GM19452 (cell line): ENCODE data around the gene DCAF5.
"Not testable (repeated sequence)": the region's sequence is repeated elsewhere in the genome, so short reads cannot be mapped to it uniquely, and the experiment has no call there.

Experiments used
- ATAC-seq: cut with Tn5 transposase; IDR thresholded peaks from one replicate; pipeline ENCODE4 v1.9.1; 2021; ENCODE audit not compliant: unreplicated experiment

DCAF5 gene

DNA sequence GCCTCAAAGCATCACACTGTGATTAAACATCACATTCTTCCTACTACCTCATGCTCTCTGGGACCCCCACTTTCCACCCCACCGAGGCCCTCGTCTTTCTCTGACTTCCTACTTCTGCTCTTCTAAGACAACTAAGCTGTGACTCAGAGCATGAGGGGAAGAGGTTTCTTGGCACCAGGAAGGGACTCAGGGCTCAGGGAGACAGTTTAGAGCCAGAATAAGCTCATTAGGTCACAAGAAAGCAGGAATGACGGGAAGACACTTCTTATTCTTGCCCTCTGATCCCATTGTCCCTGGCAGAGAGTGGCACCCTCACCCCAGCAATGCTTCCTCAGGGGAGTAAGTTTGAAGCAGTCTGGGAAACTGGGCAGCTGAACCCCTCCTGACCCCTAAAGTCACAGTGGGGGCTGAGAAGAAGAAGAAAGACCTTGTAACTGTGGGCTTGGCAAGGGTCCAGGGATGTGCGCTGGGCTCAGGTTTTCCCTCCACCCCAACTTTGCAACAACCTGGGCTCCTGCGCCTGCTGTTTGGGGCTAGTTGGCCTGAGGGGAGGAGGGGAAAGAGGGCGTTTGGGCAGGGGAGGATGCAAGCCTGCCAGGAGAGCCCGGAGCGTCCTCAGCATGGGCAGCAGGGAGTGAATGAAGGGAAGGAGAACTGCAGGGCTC lies 109.2 kb downstream of the DCAF5 start:
- ATAC-seq = no peak

DNA sequence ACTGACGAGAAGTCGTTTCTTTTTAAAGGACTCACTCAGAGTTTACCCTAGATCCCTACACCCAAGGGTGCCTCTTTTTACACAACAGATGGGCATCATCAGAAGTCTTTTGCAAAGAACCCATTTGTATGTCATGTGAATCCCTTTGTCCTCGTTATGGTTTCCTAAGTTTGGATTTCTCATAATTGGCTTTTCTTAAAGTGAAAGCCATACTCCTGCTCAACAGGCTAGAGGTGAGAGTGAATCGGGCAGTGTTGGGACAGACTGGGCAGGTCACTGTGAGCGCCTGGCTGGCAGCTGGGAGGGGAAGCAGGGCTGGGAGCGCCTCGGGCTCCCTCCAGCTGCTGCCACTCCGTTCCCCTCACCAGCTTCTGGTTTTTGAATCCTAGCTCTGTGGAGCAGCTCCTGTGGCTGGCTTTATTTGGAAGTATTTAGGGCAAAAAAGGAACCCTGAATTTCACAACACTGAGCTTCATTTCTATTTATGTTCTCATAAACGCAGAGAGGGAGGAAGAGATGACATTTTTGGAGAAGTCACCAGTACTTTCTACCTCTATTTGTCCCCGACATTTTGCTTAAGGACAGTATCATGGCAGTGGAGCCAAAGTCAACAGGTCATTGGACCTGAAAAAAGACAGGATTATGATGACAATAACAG lies 110.0 kb downstream of the DCAF5 start:
- no peak for ATAC-seq

DNA sequence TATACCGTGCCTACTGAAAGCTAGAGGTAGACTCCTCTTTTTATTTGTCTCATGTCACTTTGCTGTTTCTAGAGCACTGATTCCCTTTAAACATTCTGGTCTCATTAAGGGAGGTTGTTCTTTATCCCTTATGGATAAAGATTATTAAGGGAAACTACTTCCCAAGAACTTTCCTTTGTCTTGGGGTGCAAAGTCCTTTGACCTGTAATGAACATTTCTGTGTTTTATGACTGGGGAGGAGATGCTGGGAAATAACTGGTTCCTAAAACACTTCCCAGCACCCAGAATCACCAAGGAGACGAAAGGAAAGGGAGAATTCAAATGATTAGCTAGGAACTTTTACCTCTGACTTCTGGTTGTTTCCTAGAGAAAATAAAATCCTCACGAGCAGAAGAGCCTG lies 110.6 kb downstream of the DCAF5 start:
- ATAC-seq = no peak

GRCh38 chr14:69041783-69042182 lies 111.1 kb downstream of the DCAF5 start:
- ATAC-seq = no peak

DNA sequence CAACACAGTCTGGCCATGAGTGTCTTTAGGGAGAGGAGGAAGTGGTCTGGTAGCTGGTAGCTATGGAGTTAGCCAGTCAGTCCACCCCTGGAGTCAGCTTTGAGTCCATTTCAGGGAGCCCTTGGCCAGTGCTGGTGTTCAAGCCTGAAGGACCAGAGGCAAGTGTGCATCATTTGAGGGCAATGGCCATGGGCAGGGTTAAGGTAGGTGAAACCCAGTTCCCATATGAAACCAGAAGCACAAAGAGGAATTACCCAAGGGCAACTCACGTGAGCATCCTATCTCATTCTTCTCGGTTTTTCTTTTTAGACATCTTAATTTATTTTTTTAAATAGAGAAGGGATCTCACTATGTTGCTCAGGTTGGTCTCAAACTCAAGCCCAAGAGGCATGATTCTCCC lies 112.6 kb downstream of the DCAF5 start:
- ATAC-seq = no peak

DNA sequence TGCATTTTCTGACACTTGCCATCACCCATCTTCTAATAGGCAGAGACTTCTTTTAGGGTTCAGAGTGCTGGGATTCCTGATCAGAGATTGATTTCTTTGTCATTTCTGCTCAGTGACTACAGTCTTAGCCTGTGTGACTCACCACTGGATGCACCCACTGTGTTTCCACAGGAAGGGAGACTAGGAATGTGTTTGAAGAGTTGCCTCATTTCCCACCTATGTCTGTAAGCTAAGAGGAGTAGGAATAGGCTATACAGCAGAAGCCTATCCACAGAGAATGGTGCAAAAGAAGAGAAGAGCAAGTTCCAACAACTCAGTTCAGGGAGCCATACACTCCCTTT lies 113.7 kb downstream of the DCAF5 start:
- no peak for ATAC-seq

GRCh38 chr14:69038455-69039287 lies 114.2 kb downstream of the DCAF5 start:
- ATAC-seq = no peak

DNA sequence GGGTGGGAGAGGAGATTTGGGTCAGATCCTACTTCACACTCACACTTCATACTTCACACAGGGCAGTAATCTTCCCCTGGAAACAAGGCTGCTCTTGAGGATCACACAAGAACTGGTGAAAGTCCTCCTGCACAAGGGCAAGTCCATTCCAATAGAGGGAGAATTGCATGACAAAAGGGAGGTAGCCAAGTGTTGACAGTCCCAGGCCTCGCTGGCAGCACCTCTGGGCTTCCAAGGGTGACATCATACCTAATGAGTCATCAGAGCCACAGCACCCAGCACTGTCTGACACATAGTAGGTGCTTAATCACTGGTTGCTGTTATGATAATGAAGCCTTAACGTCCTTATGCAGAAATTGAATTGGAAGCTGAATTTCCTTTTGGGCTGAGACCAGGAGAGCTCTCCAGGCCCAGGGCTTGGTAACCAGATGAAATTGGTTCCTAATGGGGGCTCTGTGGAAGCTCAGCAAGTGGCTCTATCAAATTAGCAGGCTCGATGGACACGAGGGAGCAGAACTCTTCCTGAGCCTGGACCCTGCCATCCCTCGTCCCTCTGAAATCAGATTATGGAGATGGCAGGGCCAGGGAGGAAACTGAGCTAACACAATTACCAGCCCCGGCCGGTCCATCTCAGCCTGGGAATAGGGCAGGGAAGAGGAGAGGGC lies 115.0 kb downstream of the DCAF5 start:
- no peak for ATAC-seq

DNA sequence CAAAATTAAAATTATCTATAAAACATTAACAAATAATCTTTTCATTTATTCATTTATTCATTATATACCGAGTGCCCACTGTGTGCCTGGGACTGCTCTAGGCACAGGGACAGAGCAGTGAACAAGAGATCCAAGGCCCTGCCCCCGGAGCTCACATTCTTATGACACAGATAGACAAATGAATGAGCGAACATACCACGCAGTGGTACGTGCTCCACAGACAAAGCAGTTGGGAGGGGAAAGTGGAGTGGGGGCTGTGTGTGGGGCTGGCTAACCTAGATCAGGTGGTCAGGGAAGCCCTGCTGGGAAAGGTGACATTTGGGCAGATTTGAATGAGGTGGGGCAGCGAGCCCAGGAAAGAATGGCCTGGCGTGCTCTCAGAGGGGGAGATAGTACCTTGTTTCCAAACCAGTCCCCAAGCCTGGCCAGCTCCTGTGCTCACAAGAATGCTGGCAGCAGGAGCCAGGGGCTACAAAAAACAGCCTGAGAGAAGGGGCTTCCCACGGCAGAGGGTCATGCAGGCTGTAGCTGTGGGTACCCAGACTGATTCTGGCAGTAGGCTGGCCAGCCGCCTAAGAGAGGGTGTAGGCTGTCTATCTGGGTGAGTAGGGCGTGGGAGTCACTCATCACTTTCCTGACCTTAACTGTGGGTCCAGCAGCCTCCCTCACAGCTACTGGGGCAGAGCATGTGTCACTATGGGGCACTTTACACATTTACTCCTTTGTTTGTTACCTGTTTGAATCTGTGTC lies 116.0 kb downstream of the DCAF5 start:
- no peak for ATAC-seq

DNA sequence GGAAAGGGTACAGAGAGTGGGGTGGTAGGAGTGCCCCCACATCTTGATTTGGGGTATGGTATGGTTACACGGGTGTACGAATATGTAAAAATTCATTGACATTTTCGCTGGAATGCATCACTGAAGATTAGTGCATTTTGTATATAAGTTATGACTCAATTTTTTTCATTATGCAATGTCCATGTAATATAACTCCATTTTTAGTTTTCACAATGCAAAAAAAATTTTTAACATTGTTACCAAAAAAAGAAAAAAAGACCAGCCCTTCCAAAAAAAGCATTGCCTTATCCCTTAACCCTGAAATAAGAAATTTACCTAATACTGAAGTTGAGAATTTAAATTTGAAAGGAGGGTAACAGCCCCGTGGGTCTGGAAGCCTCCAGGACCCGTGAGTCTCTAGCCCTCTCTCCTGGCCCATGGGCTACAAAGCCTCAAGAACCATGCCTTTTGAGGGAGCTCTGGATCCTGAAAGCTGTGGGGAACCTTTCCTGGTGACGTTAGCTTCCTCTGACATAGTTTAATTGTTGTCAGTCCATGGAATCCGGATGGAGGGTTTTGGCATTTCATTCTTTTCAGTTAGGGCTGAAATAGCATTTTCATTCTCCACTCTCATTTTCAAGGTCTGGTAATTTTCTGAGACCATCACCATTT lies 118.2 kb downstream of the DCAF5 start:
- ATAC-seq = no peak

DNA sequence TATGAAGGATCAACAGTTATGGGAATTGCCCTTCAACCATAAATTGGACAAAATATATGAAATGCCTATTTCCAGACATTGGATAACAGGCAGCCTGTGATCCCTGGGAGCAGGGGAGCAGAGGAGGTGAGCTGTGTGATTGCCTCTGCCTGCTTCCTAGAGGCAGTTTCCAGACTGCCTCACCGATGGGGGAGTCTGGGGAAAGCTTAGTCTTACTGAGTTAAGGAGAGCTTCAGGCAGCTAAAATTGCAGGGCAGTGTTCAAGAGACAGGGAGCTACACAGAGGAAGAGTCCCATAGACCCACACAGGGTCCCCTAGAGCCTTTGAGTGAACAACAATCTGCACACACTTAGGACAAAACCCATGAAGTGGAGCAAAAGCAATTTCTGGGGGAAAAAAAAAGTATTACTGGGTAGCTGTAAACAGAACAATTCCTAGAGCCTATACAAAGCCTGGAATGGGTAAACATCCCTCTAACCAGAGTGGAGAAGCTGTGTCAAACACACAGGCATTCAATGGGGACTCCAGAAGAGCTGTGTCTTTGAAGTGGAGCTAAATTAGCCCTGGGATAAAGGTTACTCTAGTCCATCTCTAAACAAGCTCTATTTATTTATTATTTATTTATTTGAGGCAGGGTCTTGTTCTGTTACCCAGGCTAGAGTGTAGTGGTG lies 125.5 kb downstream of the DCAF5 start:
- no peak for ATAC-seq

DNA sequence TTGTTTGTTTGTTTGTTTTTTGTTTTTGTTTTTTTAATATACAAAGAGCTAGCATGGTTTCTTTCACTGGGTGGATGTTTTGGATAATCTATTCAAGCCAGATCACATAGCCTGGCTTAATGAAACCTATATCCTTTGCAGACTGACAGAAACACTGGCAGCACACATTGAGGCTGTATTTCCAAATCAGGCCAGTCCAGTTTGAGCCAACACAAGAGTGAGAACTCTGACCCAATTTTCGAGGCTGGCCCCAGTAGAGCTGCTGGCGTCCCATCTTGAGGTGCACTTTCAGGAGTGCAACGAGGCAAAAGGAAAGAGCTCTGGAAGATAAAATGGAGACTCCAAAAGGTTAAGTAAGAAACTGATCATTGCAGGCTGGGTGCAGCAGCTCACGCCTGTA lies 129.9 kb downstream of the DCAF5 start:
- ATAC-seq = no peak

DNA sequence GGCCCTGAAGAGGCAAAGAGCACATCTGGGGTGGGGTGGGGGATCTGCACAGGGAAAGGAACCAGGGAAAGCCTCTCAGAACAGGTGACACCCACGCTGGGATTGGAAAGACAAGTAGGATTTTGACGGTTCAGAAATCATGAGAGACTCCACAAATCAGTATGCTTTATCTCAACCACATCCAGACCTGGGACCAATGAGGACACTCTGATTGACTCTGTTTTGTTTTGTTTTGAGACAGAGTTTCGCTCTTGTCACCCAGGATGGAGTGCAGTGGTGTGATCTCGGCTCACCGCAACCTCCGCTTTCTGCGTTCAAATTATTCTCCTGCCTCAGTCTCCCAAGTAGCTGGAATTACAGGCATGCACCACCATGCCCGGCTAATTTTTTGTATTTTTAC lies 130.8 kb downstream of the DCAF5 start:
- not testable (repeated sequence) for ATAC-seq

DNA sequence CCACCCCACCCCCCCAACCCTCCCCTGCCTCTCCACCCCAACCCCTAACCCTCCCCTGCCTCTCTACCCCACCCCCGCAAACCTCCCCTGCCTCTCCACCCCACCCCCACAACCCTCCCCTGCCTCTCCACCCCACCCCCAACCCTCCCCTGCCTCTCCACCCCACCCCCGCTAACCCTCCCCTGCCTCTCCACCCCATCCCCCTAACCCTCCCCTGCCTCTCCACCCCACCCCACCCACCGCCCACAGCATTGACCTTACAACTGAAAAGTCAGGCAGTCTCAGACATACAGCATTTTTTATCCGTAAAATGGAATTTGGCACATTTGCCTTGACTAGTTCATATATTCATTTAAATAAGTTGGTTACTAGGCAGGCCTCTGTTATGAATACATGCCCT lies 135.2 kb downstream of the DCAF5 start:
- ATAC-seq = no peak

GRCh38 chr14:69014829-69015259 lies 138.1 kb downstream of the DCAF5 start:
- no peak for ATAC-seq

DNA sequence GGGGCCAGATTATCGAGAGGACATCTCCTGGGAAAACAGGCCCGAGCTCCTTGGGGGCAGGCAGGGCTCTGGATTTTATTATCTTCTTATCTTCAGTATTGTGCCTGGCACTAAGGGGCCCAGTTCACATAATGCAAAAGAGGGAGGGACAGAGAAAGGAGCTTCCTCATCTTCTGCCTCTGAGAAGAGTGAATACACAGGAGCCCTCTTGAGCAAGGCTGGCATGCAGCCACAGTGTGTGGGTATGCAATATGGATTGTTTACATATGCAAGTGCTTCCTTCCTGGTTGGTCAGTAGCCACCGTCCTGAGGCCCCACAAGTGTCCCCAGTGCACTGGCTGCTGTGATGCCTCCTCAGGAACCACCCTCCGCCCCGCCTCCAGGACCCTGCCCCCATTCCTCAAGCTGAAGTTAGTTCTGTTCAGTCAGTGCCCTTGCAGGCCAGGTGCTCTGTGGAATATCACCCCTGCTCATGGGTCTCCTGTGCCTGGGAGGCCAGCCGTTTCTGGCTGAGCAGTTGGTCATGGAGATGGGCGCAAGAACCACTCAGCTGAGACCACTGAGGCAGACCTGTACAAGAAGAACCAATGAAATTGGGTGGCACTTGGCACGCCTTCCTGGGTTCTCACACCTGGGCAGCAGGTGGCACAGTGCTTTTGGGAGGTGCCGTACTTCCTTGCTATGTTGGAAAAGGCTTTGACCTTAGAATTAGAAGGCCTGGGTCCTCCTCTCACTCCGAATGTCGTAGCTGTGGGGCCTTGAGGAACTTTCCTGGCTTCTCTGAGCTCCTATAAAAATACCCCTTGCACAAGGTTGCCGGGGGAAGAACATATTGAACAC lies 138.8 kb downstream of the DCAF5 start:
- ATAC-seq = no peak

DNA sequence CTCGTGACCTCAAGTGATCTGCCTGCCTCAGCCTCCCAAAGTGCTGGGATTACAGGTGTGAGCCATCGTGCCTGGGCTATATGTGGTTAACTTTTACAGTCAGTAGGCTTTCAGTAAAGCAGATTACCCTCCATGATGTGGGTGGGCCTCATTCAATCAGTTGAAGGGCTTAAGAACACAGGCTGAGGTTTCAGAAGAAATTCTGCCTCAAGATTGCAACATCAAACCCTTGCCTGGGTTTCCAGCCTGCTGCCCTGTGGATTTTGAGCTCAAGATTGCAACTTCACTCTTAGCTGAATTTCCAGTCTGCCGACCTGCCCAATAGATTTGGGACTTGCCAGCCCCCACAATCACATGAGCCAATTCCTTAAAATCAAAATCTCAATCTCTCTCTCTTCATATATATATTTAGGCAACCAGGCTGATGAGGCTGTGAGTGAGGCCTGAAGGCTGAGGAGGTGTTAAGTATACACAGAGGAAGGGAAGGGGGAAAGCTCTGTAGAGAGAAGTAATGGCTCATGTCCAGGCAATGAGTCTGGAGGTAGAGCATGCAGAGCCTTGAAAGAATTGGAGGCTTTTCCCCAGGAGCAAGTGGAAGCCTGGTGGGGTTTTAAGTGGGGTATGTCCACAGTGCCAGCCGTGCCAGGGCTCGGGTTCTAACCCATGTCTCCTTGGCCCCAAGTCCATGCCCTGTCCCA lies 140.5 kb downstream of the DCAF5 start:
- no peak for ATAC-seq

- ATAC-seq = no peak
Observed at GRCh38 chr14:69010648-69011047, 142.3 kb downstream of the DCAF5 start.
